Neural progenitor cell (in vitro differentiated cells): ENCODE data around the gene ARF5.

Source experiments
- EZH2phosphoT487 ChIP-seq: fragments of 200-600 bp; sonication (generic); IDR thresholded peaks from 2 replicates; pipeline ENCODE4 v1.6.1; 2017; ENCODE audit warnings: antibody characterized with exemption
- TF ChIP-seq, protein P1 (sequence below): fragments of 200-600 bp; sonication (generic); IDR thresholded peaks from 2 replicates; pipeline ENCODE4 v1.5.1; 2017; ENCODE audit warnings: antibody characterized with exemption, mild to moderate bottlenecking

GRCh38 chr7:127582361-127582760 is 5.8 kb upstream of the ARF5 start:
- TF ChIP-seq EZH2phosphoT487, result no peak
- TF ChIP-seq, protein P1, sequence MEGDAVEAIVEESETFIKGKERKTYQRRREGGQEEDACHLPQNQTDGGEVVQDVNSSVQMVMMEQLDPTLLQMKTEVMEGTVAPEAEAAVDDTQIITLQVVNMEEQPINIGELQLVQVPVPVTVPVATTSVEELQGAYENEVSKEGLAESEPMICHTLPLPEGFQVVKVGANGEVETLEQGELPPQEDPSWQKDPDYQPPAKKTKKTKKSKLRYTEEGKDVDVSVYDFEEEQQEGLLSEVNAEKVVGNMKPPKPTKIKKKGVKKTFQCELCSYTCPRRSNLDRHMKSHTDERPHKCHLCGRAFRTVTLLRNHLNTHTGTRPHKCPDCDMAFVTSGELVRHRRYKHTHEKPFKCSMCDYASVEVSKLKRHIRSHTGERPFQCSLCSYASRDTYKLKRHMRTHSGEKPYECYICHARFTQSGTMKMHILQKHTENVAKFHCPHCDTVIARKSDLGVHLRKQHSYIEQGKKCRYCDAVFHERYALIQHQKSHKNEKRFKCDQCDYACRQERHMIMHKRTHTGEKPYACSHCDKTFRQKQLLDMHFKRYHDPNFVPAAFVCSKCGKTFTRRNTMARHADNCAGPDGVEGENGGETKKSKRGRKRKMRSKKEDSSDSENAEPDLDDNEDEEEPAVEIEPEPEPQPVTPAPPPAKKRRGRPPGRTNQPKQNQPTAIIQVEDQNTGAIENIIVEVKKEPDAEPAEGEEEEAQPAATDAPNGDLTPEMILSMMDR, result no peak
